ENCODE results near the gene ZNF419.

GRCh38 chr19:57511484-57511883 lies 23.9 kb downstream of the ZNF419 start:
- TF ChIP-seq, protein P1, sequence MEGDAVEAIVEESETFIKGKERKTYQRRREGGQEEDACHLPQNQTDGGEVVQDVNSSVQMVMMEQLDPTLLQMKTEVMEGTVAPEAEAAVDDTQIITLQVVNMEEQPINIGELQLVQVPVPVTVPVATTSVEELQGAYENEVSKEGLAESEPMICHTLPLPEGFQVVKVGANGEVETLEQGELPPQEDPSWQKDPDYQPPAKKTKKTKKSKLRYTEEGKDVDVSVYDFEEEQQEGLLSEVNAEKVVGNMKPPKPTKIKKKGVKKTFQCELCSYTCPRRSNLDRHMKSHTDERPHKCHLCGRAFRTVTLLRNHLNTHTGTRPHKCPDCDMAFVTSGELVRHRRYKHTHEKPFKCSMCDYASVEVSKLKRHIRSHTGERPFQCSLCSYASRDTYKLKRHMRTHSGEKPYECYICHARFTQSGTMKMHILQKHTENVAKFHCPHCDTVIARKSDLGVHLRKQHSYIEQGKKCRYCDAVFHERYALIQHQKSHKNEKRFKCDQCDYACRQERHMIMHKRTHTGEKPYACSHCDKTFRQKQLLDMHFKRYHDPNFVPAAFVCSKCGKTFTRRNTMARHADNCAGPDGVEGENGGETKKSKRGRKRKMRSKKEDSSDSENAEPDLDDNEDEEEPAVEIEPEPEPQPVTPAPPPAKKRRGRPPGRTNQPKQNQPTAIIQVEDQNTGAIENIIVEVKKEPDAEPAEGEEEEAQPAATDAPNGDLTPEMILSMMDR (IDR thresholded peaks at IDR 0.05; ENCODE audit: low read depth, low read length, poor library complexity, severe bottlenecking), result no peak
- TF ChIP-seq EZH2phosphoT487 (IDR thresholded peaks at IDR 0.05; ENCODE audit: borderline replicate concordance, low read length), result no peak

Data from DOHH2 (cell line).